Esophagus squamous epithelium (tissue), 4 donors: Measurements from ENCODE around the gene YES1.

Source experiments
- CTCF ChIP-seq, 6 experiments: fragments of 450-650 bp in 4 of 6; fragments of 200-600 bp in 2 of 6; sonication (generic) in 2 of 6; IDR thresholded peaks; one replicate each; pipeline ENCODE4 v1.5.1; 2016 to 2019; ENCODE audit warnings: antibody characterized with exemption in 6 of 6, mild to moderate bottlenecking in 4 of 6, moderate library complexity in 4 of 6
- POLR2A ChIP-seq, 4 donors: fragments of 450-650 bp; IDR thresholded peaks; one replicate each; pipeline ENCODE4 v1.6.1; 2017; ENCODE audit warnings: antibody characterized with exemption in 4 of 4, mild to moderate bottlenecking in 4 of 4, moderate library complexity in 3 of 4

- no peak for TF ChIP-seq CTCF (IDR thresholded peaks at IDR 0.05)
- TF ChIP-seq POLR2A (IDR thresholded peaks at IDR 0.05): no peak
These were observed 101.4 kb downstream of the YES1 start for GRCh38 chr18:710418-711300.
